Spinal cord (tissue), 10 donors: ENCODE results near the gene CYP2C9. TPM values are rescaled to one million over a fixed set of nuclear protein-coding genes. Genes with fewer than 3 reads are reported as not detected.
"Not testable (repeated sequence)": the region's sequence is repeated elsewhere in the genome, so short reads cannot be mapped to it uniquely, and the experiment has no call there.

Source experiments
- DNase-seq, 6 donors: peaks; one replicate each; pipeline versions ENCODE4 v3.0.0 to v3.0.0-alpha.2; 2013 to 2015; ENCODE audit warnings: low spot score in 6 of 6, low read depth in 4 of 6
- H3K27ac ChIP-seq: one replicate; pipeline ENCODE4 v1.5.1; 2013; ENCODE audit warnings: low read depth, low read length, control low read depth
- H3K27me3 ChIP-seq: one replicate; pipeline ENCODE4 v1.6.1; 2013; ENCODE audit warnings: low read length; ENCODE audit not compliant: control insufficient read depth, insufficient read depth
- H3K36me3 ChIP-seq: one replicate; pipeline ENCODE4 v1.6.1; 2013; ENCODE audit warnings: low read length; ENCODE audit not compliant: control insufficient read depth, insufficient read depth
- H3K4me1 ChIP-seq: one replicate; pipeline ENCODE4 v1.6.1; 2013; ENCODE audit warnings: low read length; ENCODE audit not compliant: control insufficient read depth, insufficient read depth
- H3K4me3 ChIP-seq: one replicate; pipeline ENCODE4 v1.5.1; 2013; ENCODE audit warnings: low read depth, low read length, control low read depth
- H3K9me3 ChIP-seq: one replicate; pipeline ENCODE4 v1.6.1; 2013; ENCODE audit warnings: low read length; ENCODE audit not compliant: control insufficient read depth, insufficient read depth
- WGBS: methylation state at CpG from one replicate; pipeline ENCODE4 v1.1.5; 2013; ENCODE audit warnings: missing lambda C conversion rate; ENCODE audit not compliant: insufficient coverage; 5-methylcytosine and 5-hydroxymethylcytosine counted together
- polyA plus RNA-seq, 2 donors: library from polyadenylated mRNA; unstranded; fragments of 120-200 nt; gene quantifications; one replicate each; pipeline ENCODE4 v1.2.1, GENCODE V29; 2013; ENCODE audit not compliant: insufficient read length in 2 of 2
- total RNA-seq, 2 donors: library from RNA; depleted of rRNA in 1 of 2; stranded (reverse); fragments of 120-200 nt in 1 of 2; fragments of >200 nt in 1 of 2; gene quantifications; one replicate each; pipeline versions ENCODE4 v1.2.3 to v1.2.4, GENCODE V29; 2013 to 2014
- donor health status: healthy.

Gene CYP2C9
- total and polyA plus RNA-seq, 4 donors: 0.18 TPM; not detected in 3

DNA sequence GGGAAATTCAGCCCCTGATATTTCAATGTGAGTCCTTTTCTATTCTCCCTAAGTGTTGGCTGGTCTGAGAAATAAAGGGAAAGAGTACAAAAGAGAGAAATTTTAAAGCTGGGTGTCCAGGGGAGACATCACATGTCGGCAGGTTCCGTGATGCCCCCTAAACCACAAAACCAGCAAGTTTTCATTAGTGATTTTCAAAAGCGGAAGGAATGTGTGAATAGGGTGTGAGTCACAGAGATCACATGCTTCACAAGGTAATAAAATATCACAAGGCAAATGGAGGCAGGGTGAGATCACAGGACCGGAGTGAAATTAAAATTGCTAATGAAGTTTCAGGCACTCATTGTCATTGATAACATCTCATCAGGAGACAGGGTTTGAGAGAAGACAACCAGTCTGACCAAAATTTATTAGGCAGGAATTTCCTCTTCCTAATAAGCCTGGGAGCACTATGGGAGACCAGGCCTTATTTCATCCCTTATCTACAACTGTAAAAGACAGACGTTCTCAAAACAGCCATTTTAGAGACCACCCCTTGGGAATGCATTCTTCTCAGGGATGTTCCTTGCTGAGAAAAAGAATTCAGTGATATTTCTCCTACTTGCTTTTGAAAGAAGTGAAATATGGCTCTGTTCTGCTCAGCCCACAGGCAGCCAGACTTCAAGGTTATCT lies 5.1 kb downstream of the CYP2C9 start:
- no CpG with 5 or more reads among the region's 5 CpGs for WGBS
- H3K4me1 ChIP-seq, H3K9me3 ChIP-seq, H3K27me3 ChIP-seq, H3K27ac ChIP-seq, H3K4me3 ChIP-seq, H3K36me3 ChIP-seq, DNase-seq: not testable (repeated sequence)

DNA sequence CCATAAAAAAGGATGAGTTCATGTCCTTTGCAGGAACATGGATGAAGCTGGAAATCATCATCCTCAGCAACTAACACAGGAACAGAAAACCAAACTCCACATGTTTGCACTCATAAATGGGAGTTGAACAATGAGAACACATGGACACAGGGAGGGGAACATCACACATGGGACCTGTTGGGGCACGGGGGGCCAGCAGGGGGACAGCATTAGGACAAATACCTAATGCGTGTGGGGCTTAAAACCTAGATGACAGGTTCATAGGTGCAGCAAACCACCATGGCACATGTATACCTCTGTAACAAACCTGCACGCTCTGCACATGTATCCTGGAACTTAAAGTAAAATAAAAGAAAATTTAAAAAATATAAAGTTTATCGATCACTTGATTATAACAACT lies 7.7 kb downstream of the CYP2C9 start:
- not testable (repeated sequence) for H3K4me3 ChIP-seq, DNase-seq, H3K27me3 ChIP-seq, H3K36me3 ChIP-seq, H3K4me1 ChIP-seq, H3K27ac ChIP-seq, H3K9me3 ChIP-seq
- 100% methylated on average over 1 of the region's 4 CpGs for WGBS

DNA sequence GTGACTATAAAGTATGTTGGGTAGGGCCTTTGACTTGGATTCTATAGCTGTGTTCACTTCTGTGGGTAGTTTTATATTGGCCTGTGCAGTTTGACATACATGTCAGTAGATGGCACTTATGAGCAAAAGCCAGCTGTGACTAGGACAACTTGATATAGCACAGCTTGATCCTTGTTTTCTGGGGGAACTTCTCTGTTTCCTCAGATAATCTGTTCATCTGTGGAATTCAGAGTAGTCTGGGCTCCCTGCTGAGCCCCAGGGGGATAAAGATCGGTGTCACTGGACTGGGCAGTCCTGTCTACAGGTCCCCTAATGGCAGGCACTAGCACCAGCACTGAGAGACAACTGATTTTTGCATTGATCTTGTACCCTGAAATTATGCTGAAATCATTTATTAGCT lies 25.4 kb downstream of the CYP2C9 start:
- Histone ChIP-seq H3K36me3 (no peaks in the 10 kb centered on the region), H3K9me3 (peaks cover 1% of the 10 kb centered on the region), H3K4me1 (no peaks in the 10 kb centered on the region), H3K4me3 (no peak overlapping the region), H3K27me3 (no peaks in the 10 kb centered on the region), H3K27ac (no peak overlapping the region)
- peak in 4 of 6 donors; percentile 9 to 85 (median 38) for DNase-seq
- no CpG with 5 or more reads among the region's 1 CpG for WGBS

DNA sequence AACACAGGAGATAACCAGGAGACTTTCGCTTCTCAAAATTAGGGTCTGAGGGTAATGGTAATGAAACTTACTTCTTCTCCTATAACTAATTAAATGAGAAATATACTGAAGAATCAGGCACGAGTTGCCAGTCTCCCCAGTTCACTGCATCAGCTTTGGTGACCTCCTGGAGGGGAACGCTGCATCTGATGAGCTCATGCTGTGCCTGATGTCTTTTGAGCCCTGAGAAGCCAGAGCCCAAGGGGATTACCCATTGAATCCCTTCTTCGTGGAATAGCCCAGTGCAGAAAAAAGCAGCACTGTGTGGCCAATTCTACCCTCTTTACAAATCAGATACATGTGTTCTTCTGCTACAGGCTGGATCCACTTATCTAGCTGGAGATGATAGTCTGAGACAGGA lies 45.1 kb downstream of the CYP2C9 start:
- no peak overlapping the region for H3K27ac ChIP-seq
- DNase-seq: no peak
- 9% methylated on average over 3 of the region's 4 CpGs for WGBS
- no peak overlapping the region for H3K4me3 ChIP-seq
- no peaks in the 10 kb centered on the region for H3K36me3 ChIP-seq
- no peaks in the 10 kb centered on the region for H3K27me3 ChIP-seq
- no peaks in the 10 kb centered on the region for H3K9me3 ChIP-seq
- H3K4me1 ChIP-seq: no peaks in the 10 kb centered on the region

DNA sequence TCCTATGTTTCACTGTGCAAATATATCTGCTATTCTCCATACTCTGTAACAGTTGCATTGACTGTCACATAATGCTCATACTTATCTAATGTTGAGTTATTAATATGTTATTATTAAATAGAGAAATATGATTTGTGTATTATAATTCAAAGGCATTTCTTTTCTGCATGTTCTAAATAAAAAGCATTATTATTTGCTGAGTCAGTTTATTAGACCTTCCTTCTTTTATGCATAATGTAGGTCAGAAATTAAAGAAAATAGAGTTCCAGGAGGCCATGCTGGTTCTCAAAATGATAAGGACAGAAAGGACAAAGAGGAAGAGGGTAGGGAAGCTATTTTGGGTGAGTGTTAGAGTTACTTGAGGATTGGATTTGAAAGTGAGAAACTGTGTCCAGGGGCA lies 50.7 kb downstream of the CYP2C9 start:
- Histone ChIP-seq H3K4me1 (no peaks in the 10 kb centered on the region), H3K27ac (no peak overlapping the region), H3K9me3 (peaks cover 6% of the 10 kb centered on the region), H3K27me3 (no peaks in the 10 kb centered on the region), H3K4me3 (no peak overlapping the region), H3K36me3 (no peaks in the 10 kb centered on the region)
- no peak for DNase-seq

DNA sequence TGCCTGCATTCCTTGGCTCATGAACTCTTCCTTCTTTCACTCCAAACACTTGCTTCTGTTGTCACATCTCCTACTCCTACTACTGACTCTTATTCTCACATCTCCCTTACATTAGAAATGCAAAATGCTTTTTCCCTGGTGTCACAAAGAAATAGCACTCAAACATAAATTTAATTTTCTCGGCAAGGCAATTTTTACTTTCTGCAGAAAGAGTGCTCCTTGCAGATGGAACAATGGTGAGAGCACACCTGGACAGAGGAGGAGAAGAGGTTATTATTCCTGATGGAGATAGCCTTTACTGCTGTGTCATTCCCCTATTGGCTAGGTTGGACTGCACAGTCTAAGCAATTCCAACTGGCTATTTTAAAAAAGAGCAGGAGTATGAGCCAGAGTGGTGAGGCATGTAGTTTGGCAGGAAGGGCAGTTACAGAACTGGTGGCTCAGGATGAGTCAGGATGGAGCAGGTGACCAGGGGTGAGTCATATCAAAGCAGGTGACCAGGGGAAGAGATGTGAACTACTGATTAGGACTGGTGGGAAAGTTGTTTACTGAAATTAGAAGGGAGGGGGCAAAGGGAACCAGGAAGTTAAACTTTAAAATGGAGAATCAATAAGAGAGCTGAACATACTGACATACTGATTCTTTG lies 52.9 kb downstream of the CYP2C9 start:
- H3K9me3 ChIP-seq: peaks cover 6% of the 10 kb centered on the region
- H3K4me1 ChIP-seq: no peaks in the 10 kb centered on the region
- no peak overlapping the region for H3K27ac ChIP-seq
- no peak overlapping the region for H3K4me3 ChIP-seq
- H3K36me3 ChIP-seq: no peaks in the 10 kb centered on the region
- DNase-seq: no peak
- no CpG with 5 or more reads among the region's 1 CpG for WGBS
- no peaks in the 10 kb centered on the region for H3K27me3 ChIP-seq

DNA sequence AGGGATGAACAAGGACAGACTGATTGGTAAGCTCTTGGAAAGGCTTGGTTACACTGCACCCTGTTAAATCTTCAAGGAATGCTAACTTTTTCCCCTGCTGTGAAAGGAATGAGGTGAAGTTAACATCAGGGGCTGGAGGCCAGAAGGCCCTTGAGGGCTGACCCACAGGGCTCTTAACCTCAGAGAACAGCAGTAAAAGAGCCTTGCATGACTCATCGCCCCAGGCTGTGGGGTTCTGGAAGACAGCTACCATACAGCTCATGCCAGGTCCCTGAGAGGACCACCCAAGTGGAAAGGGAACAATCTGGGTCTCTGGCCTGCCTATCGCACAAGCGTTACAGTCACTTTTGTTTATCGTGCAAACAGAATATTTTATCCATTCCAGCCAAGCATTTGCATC lies 54.4 kb downstream of the CYP2C9 start:
- H3K4me3 ChIP-seq: no peak overlapping the region
- WGBS: 75% methylated on average over 3 of the region's 4 CpGs
- peaks cover 6% of the 10 kb centered on the region for H3K9me3 ChIP-seq

DNA sequence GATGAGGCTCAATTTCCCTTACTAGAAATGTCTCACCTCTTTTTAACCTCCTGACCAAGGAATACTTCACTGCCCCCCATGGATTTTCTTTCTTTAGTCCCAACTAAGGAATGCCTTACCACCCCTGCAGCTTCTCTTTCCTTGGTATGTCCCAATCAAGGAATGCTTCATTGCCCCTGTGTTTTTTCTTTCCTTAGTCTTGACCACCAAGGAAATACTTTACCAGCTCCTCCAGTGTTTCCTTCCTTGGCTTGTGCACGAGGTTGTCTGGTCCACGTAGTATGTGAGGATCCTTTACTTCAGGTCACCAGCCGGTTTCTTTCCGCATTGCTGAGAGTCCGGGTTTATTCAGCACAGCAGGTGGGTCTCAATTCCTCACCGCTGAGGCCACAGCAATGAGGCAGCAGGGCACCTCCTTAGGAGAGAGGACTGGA lies 59.3 kb downstream of the CYP2C9 start:
- H3K4me3 ChIP-seq: no peak overlapping the region
- H3K4me1 ChIP-seq: no peaks in the 10 kb centered on the region
- no peaks in the 10 kb centered on the region for H3K36me3 ChIP-seq
- no peaks in the 10 kb centered on the region for H3K27me3 ChIP-seq
- no peaks in the 10 kb centered on the region for H3K9me3 ChIP-seq
- DNase-seq: no peak
- 49% methylated on average over 6 of the region's 6 CpGs for WGBS
- no peak overlapping the region for H3K27ac ChIP-seq

More for the DNA sequence above, 54.4 kb downstream of the CYP2C9 start:
- H3K36me3 ChIP-seq: no peaks in the 10 kb centered on the region
- H3K4me1 ChIP-seq: no peaks in the 10 kb centered on the region
- H3K27me3 ChIP-seq: no peaks in the 10 kb centered on the region
- H3K27ac ChIP-seq: no peak overlapping the region
- no peak for DNase-seq

DNA sequence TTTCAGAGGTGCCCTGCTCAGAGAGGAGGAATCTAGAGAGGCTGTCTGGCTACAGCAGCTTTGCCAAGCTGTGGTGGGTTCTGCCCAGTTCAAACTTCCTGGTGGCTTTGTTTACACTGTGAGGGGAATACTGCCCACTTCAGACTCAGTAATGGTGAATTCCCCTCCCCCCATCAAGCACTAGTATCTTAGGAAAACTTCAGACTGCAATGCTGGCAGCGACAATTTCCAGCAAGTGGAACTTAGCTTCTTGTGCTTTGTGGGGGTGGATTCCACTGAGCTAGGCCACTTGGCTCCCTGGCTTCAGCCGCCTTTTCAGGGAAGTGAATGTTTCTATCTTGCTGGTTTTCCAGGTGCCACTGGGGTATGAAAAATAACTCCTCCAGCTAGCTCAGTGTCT lies 88.0 kb downstream of the CYP2C9 start:
- H3K4me1 ChIP-seq: no peaks in the 10 kb centered on the region
- no peaks in the 10 kb centered on the region for H3K36me3 ChIP-seq
- H3K9me3 ChIP-seq: no peaks in the 10 kb centered on the region
- H3K27me3 ChIP-seq: no peaks in the 10 kb centered on the region
- 94% methylated on average over 2 of the region's 2 CpGs for WGBS
- H3K27ac ChIP-seq: no peak overlapping the region
- no peak for DNase-seq
- H3K4me3 ChIP-seq: no peak overlapping the region

DNA sequence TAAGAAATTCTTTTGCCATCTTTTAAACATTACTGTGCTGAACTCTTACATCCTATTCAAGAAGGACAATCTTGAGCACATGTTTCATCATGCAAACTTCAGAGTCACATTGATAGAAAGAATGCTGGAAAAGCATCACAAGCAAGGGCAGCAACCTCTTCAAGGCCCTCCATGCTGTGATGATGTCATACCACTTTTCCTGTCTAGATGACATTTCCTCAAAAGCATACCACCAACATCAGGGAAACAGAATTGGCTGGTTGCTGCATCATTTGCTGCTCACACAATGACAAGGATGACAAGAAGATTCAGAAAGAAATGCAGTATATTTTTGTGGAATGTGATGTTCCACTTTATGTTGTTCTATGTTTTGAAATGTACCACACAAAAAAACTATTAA lies 93.2 kb downstream of the CYP2C9 start:
- Histone ChIP-seq H3K27ac (no peak overlapping the region), H3K4me1 (no peaks in the 10 kb centered on the region), H3K4me3 (no peak overlapping the region), H3K9me3 (no peaks in the 10 kb centered on the region), H3K36me3 (no peaks in the 10 kb centered on the region), H3K27me3 (no peaks in the 10 kb centered on the region)
- DNase-seq: no peak
